Nephron progenitor cell (in vitro differentiated cells): ENCODE measurements around the gene PAGR1.

Source experiments
- DNase-seq: peaks from one replicate; pipeline ENCODE4 v3.0.0; 2021
- H3K27ac Mint-ChIP-seq: 2 replicates; pipeline ENCODE4 v1.8.0; 2021; ENCODE audit warnings: mild to moderate bottlenecking, moderate library complexity, mixed read lengths
- H3K27me3 Mint-ChIP-seq: 2 replicates; pipeline ENCODE4 v1.8.0; 2021; ENCODE audit warnings: mild to moderate bottlenecking, low read depth, mixed read lengths; ENCODE audit not compliant: poor library complexity
- H3K36me3 Mint-ChIP-seq: 2 replicates; pipeline ENCODE4 v1.8.0; 2021; ENCODE audit warnings: low read depth, mixed read lengths
- H3K4me1 Mint-ChIP-seq: 2 replicates; pipeline ENCODE4 v1.8.0; 2021; ENCODE audit warnings: mixed read lengths
- H3K4me3 Mint-ChIP-seq: 2 replicates; pipeline ENCODE4 v1.8.0; 2021; ENCODE audit warnings: mild to moderate bottlenecking, moderate library complexity, mixed read lengths
- H3K9me3 Mint-ChIP-seq: 2 replicates; pipeline ENCODE4 v1.8.0; 2021; ENCODE audit warnings: mild to moderate bottlenecking, moderate library complexity, mixed read lengths
- CTCF ChIP-seq: fragments of 200-600 bp; sonication (generic); IDR thresholded peaks from 2 replicates; pipeline ENCODE4 v1.5.0; 2021; ENCODE audit warnings: antibody characterized with exemption

Gene PAGR1

GRCh38 chr16:29841631-29842030, 25.7 kb downstream of the PAGR1 start:
- no peaks in the 10 kb centered on the region for H3K36me3 Mint-ChIP-seq
- peaks cover 37% of the 10 kb centered on the region for H3K27me3 Mint-ChIP-seq
- TF ChIP-seq CTCF, result no peak
- H3K9me3 Mint-ChIP-seq, result no peaks in the 10 kb centered on the region
- H3K27ac Mint-ChIP-seq, result no peak overlapping the region
- DNase-seq, result no peak
- peaks cover 12% of the 10 kb centered on the region for H3K4me1 Mint-ChIP-seq
- no peak overlapping the region for H3K4me3 Mint-ChIP-seq

GRCh38 chr16:29842732-29843346, 26.9 kb downstream of the PAGR1 start:
- H3K27me3 Mint-ChIP-seq, result peaks cover 38% of the 10 kb centered on the region
- DNase-seq, result no peak
- no peak for TF ChIP-seq CTCF
- H3K36me3 Mint-ChIP-seq, result no peaks in the 10 kb centered on the region
- no peaks in the 10 kb centered on the region for H3K9me3 Mint-ChIP-seq
- peaks cover 12% of the 10 kb centered on the region for H3K4me1 Mint-ChIP-seq
- H3K4me3 Mint-ChIP-seq, result no peak overlapping the region
- no peak overlapping the region for H3K27ac Mint-ChIP-seq

- Mint-ChIP-seq H3K4me3 (no peak overlapping the region), H3K27me3 (peaks cover 38% of the 10 kb centered on the region), H3K9me3 (no peaks in the 10 kb centered on the region)
These were observed 28.0 kb downstream of the PAGR1 start for GRCh38 chr16:29843931-29844330.

GRCh38 chr16:29844575-29845331, 28.8 kb downstream of the PAGR1 start:
- no peak overlapping the region for H3K4me3 Mint-ChIP-seq
- H3K27ac Mint-ChIP-seq, result no peak overlapping the region
- DNase-seq, result no peak
- no peaks in the 10 kb centered on the region for H3K36me3 Mint-ChIP-seq
- H3K27me3 Mint-ChIP-seq, result peaks cover 36% of the 10 kb centered on the region
- TF ChIP-seq CTCF, result no peak
- peaks cover 20% of the 10 kb centered on the region for H3K4me1 Mint-ChIP-seq
- H3K9me3 Mint-ChIP-seq, result no peaks in the 10 kb centered on the region

More at GRCh38 chr16:29843931-29844330, 28.0 kb downstream of the PAGR1 start:
- Mint-ChIP-seq H3K36me3 (no peaks in the 10 kb centered on the region), H3K4me1 (peaks cover 12% of the 10 kb centered on the region), H3K27ac (no peak overlapping the region)
- DNase-seq, result no peak
- TF ChIP-seq CTCF, result no peak

- no peak for DNase-seq
- no peaks in the 10 kb centered on the region for H3K9me3 Mint-ChIP-seq
- no peak overlapping the region for H3K4me3 Mint-ChIP-seq
- no peaks in the 10 kb centered on the region for H3K36me3 Mint-ChIP-seq
- no peak for TF ChIP-seq CTCF
- H3K27me3 Mint-ChIP-seq, result peaks cover 35% of the 10 kb centered on the region
- peaks cover 25% of the 10 kb centered on the region for H3K4me1 Mint-ChIP-seq
- H3K27ac Mint-ChIP-seq, result peak overlapping the region; percentile 16
These were observed 29.7 kb downstream of the PAGR1 start for GRCh38 chr16:29845656-29846055.
